NCI-H146 treated with DMSO at 0.1 percent for 48 hours (cell line): ENCODE measurements around the gene ARID1B.

Experiments
- DNase-seq: peaks from one replicate; lab custom pipeline; 2025; ENCODE audit not compliant: unreplicated experiment; lab: John Stamatoyannopoulos, UW

Gene ARID1B

GRCh38 chr6:157148391-157149323 lies 371.5 kb downstream of the ARID1B start:
- DNase-seq, result no peak

GRCh38 chr6:157150076-157150475 lies 372.9 kb downstream of the ARID1B start:
- no peak for DNase-seq

GRCh38 chr6:157151029-157151428 lies 373.9 kb downstream of the ARID1B start:
- DNase-seq, result no peak

- no peak for DNase-seq
Observed at GRCh38 chr6:157151989-157152388, 374.8 kb downstream of the ARID1B start.

GRCh38 chr6:157152556-157152955 lies 375.4 kb downstream of the ARID1B start:
- no peak for DNase-seq

- no peak for DNase-seq
Observed at GRCh38 chr6:157155804-157156203, 378.6 kb downstream of the ARID1B start.

GRCh38 chr6:157157258-157157657 lies 380.1 kb downstream of the ARID1B start:
- DNase-seq, result peak; percentile 20

- DNase-seq, result no peak
Observed at GRCh38 chr6:157158456-157158855, 381.3 kb downstream of the ARID1B start.

- no peak for DNase-seq
Observed at GRCh38 chr6:157158897-157159296, 381.7 kb downstream of the ARID1B start.

GRCh38 chr6:157159348-157159747 lies 382.2 kb downstream of the ARID1B start:
- no peak for DNase-seq

GRCh38 chr6:157161912-157162311 lies 384.7 kb downstream of the ARID1B start:
- DNase-seq, result no peak

- no peak for DNase-seq
Observed at GRCh38 chr6:157162766-157163433, 385.7 kb downstream of the ARID1B start.

- no peak for DNase-seq
Observed at GRCh38 chr6:157163434-157164159, 386.4 kb downstream of the ARID1B start.

- DNase-seq, result no peak
Observed at GRCh38 chr6:157164972-157165371, 387.8 kb downstream of the ARID1B start.

- DNase-seq, result no peak
Observed at GRCh38 chr6:157166784-157167183, 389.6 kb downstream of the ARID1B start.

GRCh38 chr6:157167837-157168236 lies 390.7 kb downstream of the ARID1B start:
- no peak for DNase-seq

- no peak for DNase-seq
Observed at GRCh38 chr6:157168471-157168870, 391.3 kb downstream of the ARID1B start.

GRCh38 chr6:157169226-157169625 lies 392.0 kb downstream of the ARID1B start:
- no peak for DNase-seq

- no peak for DNase-seq
Observed at GRCh38 chr6:157169656-157170055, 392.5 kb downstream of the ARID1B start.

GRCh38 chr6:157170535-157170934 lies 393.4 kb downstream of the ARID1B start:
- no peak for DNase-seq

GRCh38 chr6:157171801-157172200 lies 394.6 kb downstream of the ARID1B start:
- no peak for DNase-seq
